Measurements from ENCODE around the gene CD274. TPM values are rescaled to one million over a fixed set of nuclear protein-coding genes. Genes with fewer than 3 reads are reported as not detected.

CD274 gene
- total RNA-seq, 1 experiment from 2014 or later, result 2.5 TPM

- H3K4me3 ChIP-seq (replicated peaks in 1 of 2; ENCODE audit: low read depth in 1 of 2, low read length in 2 of 2), result no peak overlapping the region
- no peaks in the 10 kb centered on the region for H3K9me2 ChIP-seq (ENCODE audit: insufficient read depth)
- no peak overlapping the region for H3K27ac ChIP-seq (ENCODE audit: low read depth, low read length)
- TF ChIP-seq SIN3A (IDR thresholded peaks at IDR 0.05; ENCODE audit: low read depth), result no peak
- no peak for TF ChIP-seq SP1 (IDR thresholded peaks at IDR 0.05; ENCODE audit: low read depth)
- no peak for TF ChIP-seq EZH2phosphoT487 (IDR thresholded peaks at IDR 0.05; ENCODE audit: borderline replicate concordance)
- TF ChIP-seq MAX (IDR thresholded peaks at IDR 0.05), result no peak
- no peak for TF ChIP-seq CTCF (IDR thresholded peaks at IDR 0.05 in 2 of 3, conservative IDR thresholded peaks at IDR 0.05 in 1 of 3; ENCODE audit: borderline replicate concordance in 1 of 3, insufficient read depth in 1 of 3, low read depth in 2 of 3, low read length in 2 of 3)
- TF ChIP-seq TCF7L2 (IDR thresholded peaks at IDR 0.05; ENCODE audit: borderline replicate concordance, extremely low read depth, insufficient read depth, insufficient read length), result no peak
- TF ChIP-seq ELF1 (IDR thresholded peaks at IDR 0.05; ENCODE audit: borderline replicate concordance, low read depth), result no peak
- TF ChIP-seq POLR2AphosphoS5 (IDR thresholded peaks at IDR 0.05; ENCODE audit: low read depth, low read length), result no peak
- no peak for TF ChIP-seq RAD21 (IDR thresholded peaks at IDR 0.05; ENCODE audit: low read depth)
- no peak for TF ChIP-seq EGR1 (IDR thresholded peaks at IDR 0.05; ENCODE audit: low read depth)
- no peak for TF ChIP-seq ZBTB33 (IDR thresholded peaks at IDR 0.05; ENCODE audit: extremely low read depth, insufficient replicate concordance, low read length)
- no peak for TF ChIP-seq CBX3 (IDR thresholded peaks at IDR 0.05; ENCODE audit: low read depth)
- no peak for TF ChIP-seq ATF3 (IDR thresholded peaks at IDR 0.05)
- no peak for TF ChIP-seq YY1 (IDR thresholded peaks at IDR 0.05; ENCODE audit: extremely low read depth, insufficient replicate concordance, low read depth, low read length)
- CTCF ChIA-PET, result no interaction called here
- no peak for DNase-seq (ENCODE audit: low read depth, low spot score)
- no peaks in the 10 kb centered on the region for H3K9me3 ChIP-seq (ENCODE audit: control insufficient read depth in 1 of 2, insufficient read depth in 1 of 2, low read depth in 1 of 2, low read length in 2 of 2)
- POLR2A ChIA-PET, result no interaction called here
- RAD21 ChIA-PET (ENCODE audit: low non-redundant PET in 1 of 2, low total read pairs in 2 of 2, uncharacterized antibody in 2 of 2, unreplicated experiment in 2 of 2), result no interaction called here
- no peak overlapping the region for H3K9ac ChIP-seq (ENCODE audit: low read length)
- intact Hi-C loops (cut with micrococcal nuclease), result loop anchor here (10.0 kb wide), 1 partner anchor 56 kb away; no protein-coding TSS in a partner anchor
- H3K4me1 ChIP-seq (ENCODE audit: control insufficient read depth in 1 of 2, insufficient read depth in 2 of 2, low read length in 2 of 2), result no peaks in the 10 kb centered on the region
- H4K20me1 ChIP-seq (ENCODE audit: insufficient read depth), result no peaks in the 10 kb centered on the region
- no peaks in the 10 kb centered on the region for H3K79me2 ChIP-seq (ENCODE audit: insufficient read depth, low read length)
- no peaks in the 10 kb centered on the region for H3K27me3 ChIP-seq (ENCODE audit: insufficient read depth, low read length)
- H3K4me2 ChIP-seq (ENCODE audit: low read length), result no peak overlapping the region
- ATAC-seq, result no peak
- H3K36me3 ChIP-seq (ENCODE audit: control insufficient read depth in 1 of 2, insufficient read depth in 2 of 2, low read length in 2 of 2), result no peaks in the 10 kb centered on the region
- no TSS peak for BruUV-seq (replicated peaks)
- no peak overlapping the region for H2AFZ ChIP-seq (ENCODE audit: low read depth, low read length, poor library complexity, severe bottlenecking)
Measured at GRCh38 chr9:5518937-5519319, 68.6 kb downstream of the CD274 start.

Other genes starting within 250 kb of the CD274 start
- not detected for gene INSL4, start 219.1 kb upstream of the CD274 start, total RNA-seq (2021; ENCODE audit: unreplicated experiment)
- not detected for gene RLN2, start 145.8 kb upstream of the CD274 start, total RNA-seq (2021; ENCODE audit: unreplicated experiment)
- not detected for gene RLN1, start 110.7 kb upstream of the CD274 start, total RNA-seq (2021; ENCODE audit: unreplicated experiment)
- gene PLGRKT, start 12.6 kb upstream of the CD274 start, total RNA-seq (2021; ENCODE audit: unreplicated experiment), result 23.8 TPM
- not detected for gene PDCD1LG2, start 60.0 kb downstream of the CD274 start, total RNA-seq (2021; ENCODE audit: unreplicated experiment)
- 25.5 TPM for gene RIC1, start 178.6 kb downstream of the CD274 start, total RNA-seq (2021; ENCODE audit: unreplicated experiment)